ENCODE data around the gene MPZL3.

DNA sequence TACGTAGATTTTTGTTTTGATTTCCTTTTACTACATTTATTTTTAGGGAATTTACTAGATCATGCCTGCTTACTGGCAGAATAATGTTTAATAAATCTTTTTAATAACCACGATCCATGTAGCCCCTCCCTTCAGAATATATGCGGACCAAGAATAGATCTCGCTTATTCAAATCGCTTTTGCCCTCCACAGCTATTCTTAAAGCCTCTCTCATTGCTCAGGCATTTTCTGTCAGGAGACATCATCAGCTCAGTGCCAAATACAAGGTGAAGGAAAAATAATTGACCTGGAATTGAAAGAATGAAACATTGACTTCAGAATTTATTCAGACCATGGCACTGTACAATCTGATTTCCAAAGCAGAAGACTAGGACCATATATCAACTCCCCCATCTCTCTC is 17.3 kb downstream of the MPZL3 start:
- no peak for TF ChIP-seq POLR2AphosphoS5 (IDR thresholded peaks at IDR 0.05; ENCODE audit: low read depth, low read length)
- no peak for TF ChIP-seq POLR2A (IDR thresholded peaks at IDR 0.05; ENCODE audit: low read depth, low read length)
- no peak for TF ChIP-seq TAF1 (IDR thresholded peaks at IDR 0.05; ENCODE audit: borderline replicate concordance, low read depth, low read length)

Data from GM12892 (cell line).